HepG2 (cell line): ENCODE measurements around the gene SRC. TPM values are rescaled to one million over a fixed set of nuclear protein-coding genes. Genes with fewer than 3 reads are reported as not detected.

Source experiments
- DBP ChIP-seq: sonication (generic); formaldehyde crosslinking; IDR thresholded peaks from 2 replicates; pipeline ENCODE4 v1.4.0; 2020; ENCODE audit warnings: missing genetic modification reagents; ENCODE audit errors: not compliant biosample characterization
- ELF4 ChIP-seq: sonication (generic); formaldehyde crosslinking; IDR thresholded peaks from 2 replicates; pipeline ENCODE4 v1.5.0; 2020; ENCODE audit warnings: missing genetic modification reagents, mild to moderate bottlenecking, moderate library complexity, borderline replicate concordance
- HDAC6 ChIP-seq: fragments of 200-600 bp; sonication (generic); IDR thresholded peaks from 2 replicates; pipeline ENCODE4 v1.7.0; 2017; ENCODE audit warnings: mild to moderate bottlenecking, antibody characterized with exemption, low read length, low read depth
- HNF4G ChIP-seq, 2 experiments: sonication (generic) in 1 of 2; formaldehyde crosslinking in 1 of 2; IDR thresholded peaks; 2 replicates each; pipeline versions ENCODE4 v1.4.0 to v1.6.1; 2011 to 2020; ENCODE audit warnings: borderline replicate concordance in 2 of 2, low read depth in 2 of 2, mild to moderate bottlenecking in 2 of 2, low read length in 1 of 2, missing genetic modification reagents in 1 of 2, moderate library complexity in 1 of 2
- LBX2 ChIP-seq: sonication (generic); formaldehyde crosslinking; IDR thresholded peaks from 2 replicates; pipeline ENCODE4 v1.5.0; 2020; ENCODE audit warnings: missing genetic modification reagents, mild to moderate bottlenecking, borderline replicate concordance
- MXD3 ChIP-seq: IDR thresholded peaks from 2 replicates; pipeline ENCODE4 v1.6.1; 2016; ENCODE audit warnings: mild to moderate bottlenecking, missing biosample characterization, missing genetic modification reagents
- MXI1 ChIP-seq: IDR thresholded peaks from 3 replicates; pipeline ENCODE4 v1.6.1; 2012; ENCODE audit warnings: low read depth, low read length, inconsistent platforms, borderline replicate concordance
- NFKB2 ChIP-seq: sonication (generic); formaldehyde crosslinking; IDR thresholded peaks from 2 replicates; pipeline ENCODE4 v1.4.0; 2020; ENCODE audit warnings: missing genetic modification reagents, borderline replicate concordance
- NR1H2 ChIP-seq: sonication (generic); formaldehyde crosslinking; IDR thresholded peaks from 2 replicates; pipeline ENCODE4 v1.8.1; 2022; ENCODE audit warnings: low read depth, missing genetic modification reagents, borderline replicate concordance
- PHF21A ChIP-seq: sonication (generic); formaldehyde crosslinking; IDR thresholded peaks from 2 replicates; pipeline ENCODE4 v1.5.0; 2020; ENCODE audit warnings: mild to moderate bottlenecking, missing genetic modification reagents
- RFX3 ChIP-seq: IDR thresholded peaks from 2 replicates; pipeline ENCODE4 v1.6.1; 2016; ENCODE audit warnings: missing biosample characterization, missing genetic modification reagents
- SOX13 ChIP-seq, 3 experiments: fragments of 450-650 bp in 1 of 3; sonication (generic) in 1 of 3; formaldehyde crosslinking in 1 of 3; IDR thresholded peaks in 2 of 3; conservative IDR thresholded peaks in 1 of 3; 2 replicates each; pipeline versions ENCODE4 v1.5.0 to v1.6.1; 2016 to 2020; ENCODE audit warnings: antibody characterized with exemption in 1 of 3, mild to moderate bottlenecking in 1 of 3, missing compliant biosample characterization in 1 of 3, missing genetic modification reagents in 1 of 3, moderate library complexity in 1 of 3
- SOX6 ChIP-seq, 2 experiments: fragments of 450-650 bp in 1 of 2; sonication (generic) in 1 of 2; formaldehyde crosslinking in 1 of 2; IDR thresholded peaks; 2 replicates each; pipeline versions ENCODE4 v1.4.0 to v1.6.1; 2017 to 2020; ENCODE audit warnings: antibody characterized with exemption in 1 of 2, mild to moderate bottlenecking in 1 of 2, missing genetic modification reagents in 1 of 2
- SSRP1 ChIP-seq: IDR thresholded peaks from 2 replicates; pipeline ENCODE4 v1.6.1; 2016; ENCODE audit warnings: control low read depth
- TAF1 ChIP-seq: sonication (generic); formaldehyde crosslinking; IDR thresholded peaks from 2 replicates; pipeline ENCODE4 v1.4.0; 2020; ENCODE audit warnings: missing genetic modification reagents
- TBX3 ChIP-seq: fragments of 450-650 bp; IDR thresholded peaks from 2 replicates; pipeline ENCODE4 v1.6.1; 2017; ENCODE audit warnings: antibody characterized with exemption, mild to moderate bottlenecking, inconsistent platforms, borderline replicate concordance
- THAP11 ChIP-seq: IDR thresholded peaks from 2 replicates; pipeline ENCODE4 v1.6.1; 2016; ENCODE audit warnings: missing biosample characterization, missing genetic modification reagents
- ZNF296 ChIP-seq: sonication (generic); formaldehyde crosslinking; conservative IDR thresholded peaks from 2 replicates; pipeline ENCODE4 v1.5.0; 2020; ENCODE audit warnings: mild to moderate bottlenecking, missing genetic modification reagents
- ZNF672 ChIP-seq: sonication (generic); formaldehyde crosslinking; IDR thresholded peaks from 2 replicates; pipeline ENCODE4 v1.8.1; 2022; ENCODE audit warnings: missing genetic modification reagents
- ZNF703 ChIP-seq: sonication (generic); formaldehyde crosslinking; IDR thresholded peaks from 2 replicates; pipeline ENCODE4 v1.5.1; 2020; ENCODE audit warnings: missing genetic modification reagents, mild to moderate bottlenecking, moderate library complexity, borderline replicate concordance
- ZNF761 ChIP-seq: sonication (generic); formaldehyde crosslinking; conservative IDR thresholded peaks from 2 replicates; pipeline ENCODE4 v1.4.0; 2020; ENCODE audit warnings: mild to moderate bottlenecking, missing genetic modification reagents
- ZSCAN31 ChIP-seq: sonication (generic); formaldehyde crosslinking; IDR thresholded peaks from 2 replicates; pipeline ENCODE4 v1.5.0; 2020; ENCODE audit warnings: low read depth, mild to moderate bottlenecking, missing genetic modification reagents
- ZSCAN9 ChIP-seq: IDR thresholded peaks from 2 replicates; pipeline ENCODE4 v1.6.1; 2016; ENCODE audit warnings: borderline replicate concordance
- polyA plus RNA-seq, 8 experiments: library from polyadenylated mRNA; depleted of rRNA in 3 of 8; stranded (reverse) in 7 of 8; unstranded in 1 of 8; fragments of >200 nt; fragmentation: Illumina TruSeq in 4 of 8; extraction: Trizol in 4 of 8; gene quantifications; 2 replicates each; pipeline versions ENCODE4 v1.2.1 to v1.2.3, GENCODE V29; 2011 to 2016; ENCODE audit warnings: low read depth in 4 of 8, missing spikeins in 1 of 8, mixed read lengths in 1 of 8; ENCODE audit not compliant: insufficient read depth in 1 of 8
- total RNA-seq, 5 experiments: library from RNA; depleted of rRNA; stranded (reverse); fragments of >200 nt; fragmentation: Illumina TruSeq; extraction: Trizol; gene quantifications; 2 replicates each; pipeline ENCODE4 v1.2.3, GENCODE V29; 2016; ENCODE audit warnings: low read depth in 1 of 5
- TF ChIP-seq, protein P1 (sequence below): sonication (generic); formaldehyde crosslinking; IDR thresholded peaks from 2 replicates; pipeline ENCODE4 v1.5.0; 2020; ENCODE audit warnings: missing genetic modification reagents

The SRC gene
- total and polyA plus RNA-seq, 2 of the 13 experiments (the other 11 are each of a cell fraction or from before 2014, with no cell fraction given) = 54.7 to 192 TPM

GRCh38 chr20:37337208-37337991, 8.5 kb upstream of the SRC start (continued):
- TF ChIP-seq SOX6 (IDR thresholded peaks at IDR 0.05) (no peak), SOX6 (CRISPR knock-in tag; IDR thresholded peaks at IDR 0.05) (no peak), ZSCAN31 (CRISPR knock-in tag) (0 out of 2 replicates have a peak, but pooled peaks have one; percentile 2), ELF4 (no peak), DBP (CRISPR knock-in tag) (no peak), SSRP1 (no peak), ZNF296 (no peak), TAF1 (CRISPR knock-in tag) (no peak), NFKB2 (CRISPR knock-in tag) (no peak), NR1H2 (CRISPR knock-in tag) (no peak), LBX2 (no peak), SOX13 (IDR thresholded peaks at IDR 0.05) (no peak), SOX13 (CRISPR knock-in tag; conservative IDR thresholded peaks at IDR 0.05 in 1 of 2, IDR thresholded peaks at IDR 0.05 in 1 of 2) (peak in 1 of 2 experiments; percentile 54; a peak in 2 of 4 replicates), RFX3 (CRISPR knock-in tag) (peak; percentile 61), THAP11 (CRISPR knock-in tag) (peak; percentile 57), PHF21A (CRISPR knock-in tag) (peak; percentile 47), ZSCAN9 (CRISPR knock-in tag) (peak; percentile 44; the same call in 1 of the 2 replicates), TBX3 (0 out of 2 replicates have a peak, but pooled peaks have one; percentile 10), ZNF761 (no peak), HNF4G (IDR thresholded peaks at IDR 0.05; ENCODE audit: borderline replicate concordance, low read depth, low read length) (peak; percentile 76), HNF4G (CRISPR knock-in tag; IDR thresholded peaks at IDR 0.05; ENCODE audit: borderline replicate concordance, low read depth) (peak; percentile 81; the same call in 1 of the 2 replicates), HDAC6 (no peak), ZNF703 (CRISPR knock-in tag) (no peak), ZNF672 (CRISPR knock-in tag) (no peak), MXD3 (CRISPR knock-in tag) (no peak), MXI1 (peak; percentile 59; the same call in 1 of the 3 replicates)
- TF ChIP-seq, protein P1, sequence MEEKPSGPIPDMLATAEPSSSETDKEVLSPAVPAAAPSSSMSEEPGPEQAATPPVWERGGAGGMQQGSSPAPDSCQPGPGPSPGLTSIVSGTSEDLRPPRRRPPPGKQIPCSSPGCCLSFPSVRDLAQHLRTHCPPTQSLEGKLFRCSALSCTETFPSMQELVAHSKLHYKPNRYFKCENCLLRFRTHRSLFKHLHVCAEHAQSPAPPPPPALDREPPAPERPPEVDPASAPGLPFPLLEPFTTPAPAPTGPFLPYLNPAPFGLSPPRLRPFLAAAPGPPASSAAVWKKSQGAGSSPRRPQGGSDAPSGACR (CRISPR knock-in tag) = no peak
